Endothelial cell of umbilical vein (primary cell): ENCODE measurements around the gene TTC36. TPM values are rescaled to one million over a fixed set of nuclear protein-coding genes. Genes with fewer than 3 reads are reported as not detected.

Source experiments
- BruUV-seq: library from RNA; stranded (reverse); fragments of 400-500 nt; replicated peaks from 2 replicates; lab custom pipeline; 2021; lab: Mats Ljungman, UMichigan
- CTCF ChIA-PET: fragments of 300-600, 350-600 bp; sonication (Branson Sonifier 250); formaldehyde crosslinking; loops from one replicate; lab custom pipeline; 2021; ENCODE audit warnings: antibody characterized with exemption, inconsistent platforms; lab: Charles Lee
- POLR2A ChIA-PET: fragments of 300-600, 350-600 bp; sonication (Branson Sonifier 250); formaldehyde crosslinking; loops from one replicate; lab custom pipeline; 2021; ENCODE audit warnings: antibody characterized with exemption, inconsistent platforms; lab: Charles Lee
- DNase-seq: peaks from one replicate; pipeline ENCODE4 v3.0.0-alpha.2; 2011; ENCODE audit warnings: low read depth, low spot score
- FAIRE-seq: peaks from 2 replicates; lab custom pipeline; 2011; peaks lifted over from hg19 to GRCh38; lab: Jason Lieb, UNC
- H2AFZ ChIP-seq: 2 replicates; pipeline ENCODE4 v1.6.0; 2012; ENCODE audit warnings: low read depth, low read length, control low read depth, inconsistent platforms
- H3K27ac ChIP-seq: 2 replicates; pipeline ENCODE4 v1.5.1; 2011; ENCODE audit warnings: low read depth, mild to moderate bottlenecking, control low read depth, low read length, moderate library complexity; ENCODE audit not compliant: insufficient read depth
- H3K27me3 ChIP-seq, 2 experiments: 2 replicates each; pipeline versions ENCODE4 v1.6.0 to v1.6.1; 2011; ENCODE audit warnings: low read length in 2 of 2, mixed read lengths in 1 of 2; ENCODE audit not compliant: control insufficient read depth in 2 of 2, insufficient read depth in 2 of 2
- H3K36me3 ChIP-seq, 2 experiments: 2 replicates in 1 of 2; 3 replicates in 1 of 2; pipeline ENCODE4 v1.5.1; 2011; ENCODE audit warnings: low read length in 2 of 2, mild to moderate bottlenecking in 1 of 2, moderate library complexity in 1 of 2; ENCODE audit not compliant: control insufficient read depth in 2 of 2, insufficient read depth in 2 of 2; ENCODE audit errors: extremely low read depth in 1 of 2
- H3K4me1 ChIP-seq: 3 replicates; pipeline ENCODE4 v1.5.1; 2011; ENCODE audit warnings: mild to moderate bottlenecking, low read length; ENCODE audit not compliant: control insufficient read depth, insufficient read depth; ENCODE audit errors: extremely low read depth
- H3K4me2 ChIP-seq: 2 replicates; pipeline ENCODE4 v1.6.1; 2011; ENCODE audit warnings: low read length, control low read depth, mixed read lengths; ENCODE audit not compliant: insufficient read depth
- H3K4me3 ChIP-seq, 3 experiments: fragments of 200-600 bp in 1 of 3; sonication (generic), shearing (Covaris generic) in 1 of 3; replicated peaks in 1 of 3; 2 replicates each; pipeline ENCODE4 v1.5.1; 2011 to 2016; ENCODE audit warnings: control low read depth in 3 of 3, low read length in 3 of 3, mild to moderate bottlenecking in 2 of 3, inconsistent platforms in 1 of 3, low read depth in 1 of 3, moderate library complexity in 1 of 3; ENCODE audit not compliant: insufficient read depth in 1 of 3
- H3K79me2 ChIP-seq: 2 replicates; pipeline ENCODE4 v1.6.0; 2012; ENCODE audit warnings: low read length, inconsistent platforms; ENCODE audit not compliant: control insufficient read depth, insufficient read depth
- H3K9ac ChIP-seq: replicated peaks from 2 replicates; pipeline ENCODE3; 2011; ENCODE audit warnings: low read length, control low read depth; ENCODE audit not compliant: insufficient read depth; ENCODE audit errors: extremely low read depth
- H3K9me1 ChIP-seq: replicated peaks from 3 replicates; pipeline ENCODE4 v1.6.0; 2011; ENCODE audit warnings: mild to moderate bottlenecking, low read length; ENCODE audit not compliant: control insufficient read depth, insufficient read depth; ENCODE audit errors: extremely low read depth
- H3K9me3 ChIP-seq: replicated peaks from 2 replicates; pipeline ENCODE4 v1.5.1; 2012; ENCODE audit warnings: low read length, inconsistent platforms; ENCODE audit not compliant: control insufficient read depth, insufficient read depth
- H4K20me1 ChIP-seq: replicated peaks from 2 replicates; pipeline ENCODE3; 2011; ENCODE audit warnings: mild to moderate bottlenecking, low read length; ENCODE audit not compliant: control insufficient read depth, insufficient read depth; ENCODE audit errors: extremely low read depth
- CTCF ChIP-seq, 2 donors: IDR thresholded peaks; 1 replicate in 1 of 2; 2 replicates in 1 of 2; pipeline ENCODE4 v1.5.1; 2011; ENCODE audit warnings: low read length in 2 of 2, mild to moderate bottlenecking in 2 of 2, moderate library complexity in 2 of 2, control low read depth in 1 of 2, inconsistent platforms in 1 of 2, low read depth in 1 of 2; ENCODE audit not compliant: insufficient read depth in 1 of 2; ENCODE audit errors: extremely low read depth in 1 of 2
- EZH2 ChIP-seq: IDR thresholded peaks from 2 replicates; pipeline ENCODE4 v1.6.1; 2012; ENCODE audit warnings: borderline replicate concordance, low read depth, mild to moderate bottlenecking, moderate library complexity, low read length, inconsistent platforms; ENCODE audit not compliant: severe bottlenecking
- FOS ChIP-seq: IDR thresholded peaks from 2 replicates; pipeline ENCODE4 v1.6.1; 2011; ENCODE audit warnings: mild to moderate bottlenecking, low read length, moderate library complexity, borderline replicate concordance; ENCODE audit not compliant: insufficient read depth
- GATA2 ChIP-seq: IDR thresholded peaks from 2 replicates; pipeline ENCODE4 v1.7.0; 2011; ENCODE audit warnings: low read depth, mild to moderate bottlenecking, moderate library complexity, mixed read lengths, low read length; ENCODE audit not compliant: insufficient read length, insufficient read depth
- JUN ChIP-seq: IDR thresholded peaks from 2 replicates; pipeline ENCODE4 v1.6.1; 2011; ENCODE audit warnings: borderline replicate concordance, low read depth; ENCODE audit not compliant: insufficient read length, insufficient read depth
- MAX ChIP-seq: IDR thresholded peaks from 2 replicates; pipeline ENCODE4 v1.6.1; 2011; ENCODE audit not compliant: insufficient read depth, insufficient read length
- MYC ChIP-seq: IDR thresholded peaks from one replicate; pipeline ENCODE4 v1.6.1; 2011; ENCODE audit warnings: mild to moderate bottlenecking, low read depth, low read length
- POLR2A ChIP-seq: IDR thresholded peaks from 2 replicates; pipeline ENCODE4 v1.6.1; 2012; ENCODE audit warnings: low read depth, mild to moderate bottlenecking, control low read depth, low read length
- POLR2AphosphoS5 ChIP-seq: IDR thresholded peaks from 2 replicates; pipeline ENCODE4 v1.6.1; 2012; ENCODE audit warnings: low read depth, mild to moderate bottlenecking, control low read depth, low read length, moderate library complexity; ENCODE audit not compliant: insufficient read depth
- dilution Hi-C: fragments of 300-500 bp; cut with MboI; formaldehyde crosslinking; loops from one replicate; pipeline ENCODE4 v1.15.0; 2019; ENCODE audit warnings: low sequenced_read_pairs; ENCODE audit not compliant: extremely low pct_ligation_motif_present
- intact Hi-C: fragments of 100-400 bp; cut with micrococcal nuclease; formaldehyde crosslinking; loops from one replicate; pipeline ENCODE4 v1.10.0; 2022
- polyA plus RNA-seq, 4 experiments: library from polyadenylated mRNA; depleted of rRNA in 3 of 4; stranded (reverse) in 3 of 4; unstranded in 1 of 4; fragments of >200 nt; gene quantifications; 2 replicates each; pipeline versions ENCODE4 v1.2.1 to v1.2.3, GENCODE V29; 2011 to 2012; ENCODE audit warnings: missing spikeins in 1 of 4
- total RNA-seq: library from RNA; stranded (reverse); gene quantifications from 2 replicates; pipeline ENCODE4 v1.2.3, GENCODE V29; 2021

The TTC36 gene
- total and polyA plus RNA-seq, 2 donors (not counting 3 experiments of a cell fraction or from before 2014, with no cell fraction given) = 0.60 TPM; not detected in 1

- Histone ChIP-seq H4K20me1 (no peaks in the 10 kb centered on the region), H3K36me3 (no peaks in the 10 kb centered on the region), H2AFZ (no peak overlapping the region), H3K4me2 (no peak overlapping the region), H3K9ac (no peak overlapping the region), H3K9me3 (no peaks in the 10 kb centered on the region), H3K79me2 (peaks cover 25% of the 10 kb centered on the region), H3K4me1 (peaks cover 24% of the 10 kb centered on the region), H3K27ac (no peak overlapping the region), H3K4me3 (no peak overlapping the region), H3K9me1 (no peaks in the 10 kb centered on the region), H3K27me3 (no peaks in the 10 kb centered on the region)
- intact Hi-C loops (loop anchor here (5.0 to 10.0 kb wide), 4 partner anchors 55 to 277 kb away; partner anchors contain the start of gene KMT2A), dilution Hi-C loops (no loop called here)
- no TSS peak for BruUV-seq
- FAIRE-seq (no peak), DNase-seq (no peak)
- POLR2A ChIA-PET = no interaction called here
- CTCF ChIA-PET = interaction anchor here (1.2 kb wide), 1 partner anchor 9 kb away, joined by 5 read pairs; no protein-coding TSS in a partner anchor
- TF ChIP-seq POLR2A (no peak), MYC (no peak), MAX (no peak), FOS (no peak), EZH2 (no peak), GATA2 (no peak), POLR2AphosphoS5 (no peak), CTCF (IDR thresholded peaks at IDR 0.05; ENCODE audit: extremely low read depth in 1 of 2, insufficient read depth in 1 of 2, low read depth in 1 of 2, low read length in 2 of 2) (no peak), JUN (no peak)
Observed at GRCh38 chr11:118569670-118570069, 42.4 kb downstream of the TTC36 start.
